ENCODE results near the gene KIF20B. TPM values are rescaled to one million over a fixed set of nuclear protein-coding genes. Genes with fewer than 3 reads are reported as not detected.

KIF20B gene
- polyA plus RNA-seq, 1 experiment = 4.5 TPM

DNA sequence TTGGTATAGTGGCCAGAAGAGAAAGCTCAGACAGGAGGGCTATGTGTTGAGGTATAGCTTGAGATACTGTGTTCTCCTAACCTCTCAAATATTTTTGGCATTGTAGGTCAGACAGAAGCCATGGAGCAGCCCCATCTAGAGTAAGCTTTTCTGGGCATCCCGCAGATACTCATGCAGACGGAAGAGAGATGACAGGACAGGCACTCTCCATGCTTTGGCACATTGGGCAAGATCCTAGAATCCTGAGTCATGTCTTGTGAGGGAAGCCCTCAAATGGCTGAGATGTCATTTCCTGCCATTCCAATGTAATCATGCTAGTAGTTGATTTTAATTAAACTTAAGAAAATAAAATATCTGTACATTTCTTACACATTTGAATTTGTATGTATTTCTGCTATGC lies 16.8 kb upstream of the KIF20B start:
- no peak for DNase-seq (ENCODE audit: low read depth, low spot score)
- ChIA-PET POLR2A (no interaction called here), CTCF (no interaction called here)
- TF ChIP-seq, protein P1, sequence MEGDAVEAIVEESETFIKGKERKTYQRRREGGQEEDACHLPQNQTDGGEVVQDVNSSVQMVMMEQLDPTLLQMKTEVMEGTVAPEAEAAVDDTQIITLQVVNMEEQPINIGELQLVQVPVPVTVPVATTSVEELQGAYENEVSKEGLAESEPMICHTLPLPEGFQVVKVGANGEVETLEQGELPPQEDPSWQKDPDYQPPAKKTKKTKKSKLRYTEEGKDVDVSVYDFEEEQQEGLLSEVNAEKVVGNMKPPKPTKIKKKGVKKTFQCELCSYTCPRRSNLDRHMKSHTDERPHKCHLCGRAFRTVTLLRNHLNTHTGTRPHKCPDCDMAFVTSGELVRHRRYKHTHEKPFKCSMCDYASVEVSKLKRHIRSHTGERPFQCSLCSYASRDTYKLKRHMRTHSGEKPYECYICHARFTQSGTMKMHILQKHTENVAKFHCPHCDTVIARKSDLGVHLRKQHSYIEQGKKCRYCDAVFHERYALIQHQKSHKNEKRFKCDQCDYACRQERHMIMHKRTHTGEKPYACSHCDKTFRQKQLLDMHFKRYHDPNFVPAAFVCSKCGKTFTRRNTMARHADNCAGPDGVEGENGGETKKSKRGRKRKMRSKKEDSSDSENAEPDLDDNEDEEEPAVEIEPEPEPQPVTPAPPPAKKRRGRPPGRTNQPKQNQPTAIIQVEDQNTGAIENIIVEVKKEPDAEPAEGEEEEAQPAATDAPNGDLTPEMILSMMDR (IDR thresholded peaks at IDR 0.05; ENCODE audit: low read depth, low read length) = no peak
- Histone ChIP-seq H3K4me3 (ENCODE audit: low read depth, low read length) (no peak overlapping the region), H3K27me3 (ENCODE audit: control insufficient read depth, insufficient read depth, low read length) (no peaks in the 10 kb centered on the region), H3K27ac (ENCODE audit: low read depth, low read length) (no peak overlapping the region), H3K9me3 (ENCODE audit: control insufficient read depth, insufficient read depth, low read length) (no peaks in the 10 kb centered on the region)

DNA sequence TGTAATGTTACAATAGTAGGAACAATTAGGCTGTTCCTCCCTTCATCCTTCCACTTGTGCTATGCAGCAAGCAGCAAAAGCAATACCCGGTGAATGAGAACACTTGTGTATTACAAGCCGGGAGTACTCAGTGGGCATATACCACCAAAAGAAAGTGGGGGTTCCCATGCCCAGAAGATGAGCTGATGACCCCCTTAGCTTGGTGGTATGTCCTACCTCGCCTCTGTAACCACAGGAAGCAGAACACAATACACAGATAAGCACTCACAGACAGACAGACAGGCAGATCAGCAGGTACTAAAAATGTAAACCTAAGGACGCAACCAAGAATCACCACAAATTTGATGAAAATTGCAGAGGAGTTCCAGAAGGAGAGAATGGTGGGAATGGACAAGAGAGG lies 15.5 kb upstream of the KIF20B start:
- CTCF ChIA-PET = no interaction called here
- DNase-seq (ENCODE audit: low read depth, low spot score) = no peak
- POLR2A ChIA-PET = no interaction called here
- Histone ChIP-seq H3K4me3 (ENCODE audit: low read depth, low read length) (no peak overlapping the region), H3K27me3 (ENCODE audit: control insufficient read depth, insufficient read depth, low read length) (no peaks in the 10 kb centered on the region), H3K9me3 (ENCODE audit: control insufficient read depth, insufficient read depth, low read length) (no peaks in the 10 kb centered on the region), H3K27ac (ENCODE audit: low read depth, low read length) (no peak overlapping the region)
- TF ChIP-seq, protein P1 (IDR thresholded peaks at IDR 0.05; ENCODE audit: low read depth, low read length) = no peak

- DNase-seq (ENCODE audit: low read depth, low spot score) = no peak
- Histone ChIP-seq H3K27me3 (ENCODE audit: control insufficient read depth, insufficient read depth, low read length) (no peaks in the 10 kb centered on the region), H3K9me3 (ENCODE audit: control insufficient read depth, insufficient read depth, low read length) (no peaks in the 10 kb centered on the region), H3K27ac (ENCODE audit: low read depth, low read length) (no peak overlapping the region), H3K4me3 (ENCODE audit: low read depth, low read length) (no peak overlapping the region)
- ChIA-PET POLR2A (no interaction called here), CTCF (no interaction called here)
- TF ChIP-seq, protein P1 (IDR thresholded peaks at IDR 0.05; ENCODE audit: low read depth, low read length) = no peak
These were observed 11.4 kb upstream of the KIF20B start for GRCh38 chr10:89690027-89690426.

GRCh38 chr10:89692416-89692815 lies 9.0 kb upstream of the KIF20B start:
- POLR2A ChIA-PET = no interaction called here

GRCh38 chr10:89693176-89693575 lies 8.2 kb upstream of the KIF20B start:
- no peak overlapping the region for H3K27ac ChIP-seq (ENCODE audit: low read depth, low read length)
- POLR2A ChIA-PET = no interaction called here
- no peak for DNase-seq (ENCODE audit: low read depth, low spot score)
- H3K27me3 ChIP-seq (ENCODE audit: control insufficient read depth, insufficient read depth, low read length) = no peaks in the 10 kb centered on the region
- CTCF ChIA-PET = no interaction called here
- no peaks in the 10 kb centered on the region for H3K9me3 ChIP-seq (ENCODE audit: control insufficient read depth, insufficient read depth, low read length)
- TF ChIP-seq, protein P1 (IDR thresholded peaks at IDR 0.05; ENCODE audit: low read depth, low read length) = no peak
- H3K4me3 ChIP-seq (ENCODE audit: low read depth, low read length) = no peak overlapping the region

More at GRCh38 chr10:89692416-89692815, 9.0 kb upstream of the KIF20B start:
- no peak overlapping the region for H3K4me3 ChIP-seq (ENCODE audit: low read depth, low read length)
- no peak for DNase-seq (ENCODE audit: low read depth, low spot score)
- TF ChIP-seq, protein P1 (IDR thresholded peaks at IDR 0.05; ENCODE audit: low read depth, low read length) = no peak
- no peaks in the 10 kb centered on the region for H3K27me3 ChIP-seq (ENCODE audit: control insufficient read depth, insufficient read depth, low read length)
- H3K9me3 ChIP-seq (ENCODE audit: control insufficient read depth, insufficient read depth, low read length) = no peaks in the 10 kb centered on the region
- CTCF ChIA-PET = no interaction called here
- H3K27ac ChIP-seq (ENCODE audit: low read depth, low read length) = no peak overlapping the region
